Measurements from ENCODE around the gene IKZF4. TPM values are rescaled to one million over a fixed set of nuclear protein-coding genes. Genes with fewer than 3 reads are reported as not detected.
"Not testable (repeated sequence)": the region's sequence is repeated elsewhere in the genome, so short reads cannot be mapped to it uniquely, and the experiment has no call there.

The IKZF4 gene
- total RNA-seq, 1 donor from 2014 or later = 7.3 TPM

DNA sequence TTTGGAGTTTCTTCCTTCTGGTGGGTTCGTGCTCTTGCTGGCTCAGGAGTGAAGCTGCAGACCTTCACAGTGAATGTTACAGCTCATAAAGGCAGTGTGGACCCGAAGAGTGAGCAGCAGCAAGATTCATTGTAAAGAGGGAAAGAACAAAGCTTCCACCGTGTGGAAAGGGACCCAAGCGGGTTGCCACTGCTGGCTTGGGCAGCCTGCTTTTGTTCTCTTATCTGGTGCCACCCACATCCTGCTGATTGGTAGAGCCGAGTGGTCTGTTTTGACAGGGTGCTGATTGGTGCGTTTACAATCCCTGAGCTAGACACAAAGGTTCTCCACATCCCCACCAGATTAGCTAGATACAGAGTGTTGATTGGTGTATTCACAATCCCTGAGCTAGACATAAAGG is 21.3 kb upstream of the IKZF4 start:
- not testable (repeated sequence) for DNase-seq

DNA sequence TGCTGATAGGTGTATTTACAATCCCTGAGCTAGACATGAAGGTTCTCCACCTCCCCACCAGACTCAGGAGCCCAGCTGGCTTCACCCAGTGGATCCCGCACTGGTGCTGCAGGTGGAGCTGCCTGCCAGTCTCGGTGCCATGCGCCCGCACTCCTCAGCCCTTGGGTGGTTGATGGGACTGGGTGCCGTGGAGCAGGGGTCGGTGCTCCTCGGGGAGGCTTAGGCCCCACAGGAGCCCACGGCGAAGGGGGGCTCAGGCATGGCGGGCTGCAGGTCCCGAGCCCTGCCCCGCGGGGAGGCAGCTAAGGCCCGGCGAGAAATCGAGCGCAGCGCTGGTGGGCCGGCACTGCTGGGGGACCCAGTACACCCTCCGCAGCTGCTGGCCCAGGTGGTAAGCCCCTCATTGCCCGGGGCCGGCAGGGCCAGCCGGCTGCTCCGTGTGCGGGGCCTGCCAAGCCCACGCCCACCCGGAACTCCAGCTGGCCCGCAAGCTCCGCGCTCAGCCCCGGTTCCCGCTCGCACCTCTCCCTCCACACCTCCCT is 20.8 kb upstream of the IKZF4 start:
- DNase-seq = not testable (repeated sequence)

DNA sequence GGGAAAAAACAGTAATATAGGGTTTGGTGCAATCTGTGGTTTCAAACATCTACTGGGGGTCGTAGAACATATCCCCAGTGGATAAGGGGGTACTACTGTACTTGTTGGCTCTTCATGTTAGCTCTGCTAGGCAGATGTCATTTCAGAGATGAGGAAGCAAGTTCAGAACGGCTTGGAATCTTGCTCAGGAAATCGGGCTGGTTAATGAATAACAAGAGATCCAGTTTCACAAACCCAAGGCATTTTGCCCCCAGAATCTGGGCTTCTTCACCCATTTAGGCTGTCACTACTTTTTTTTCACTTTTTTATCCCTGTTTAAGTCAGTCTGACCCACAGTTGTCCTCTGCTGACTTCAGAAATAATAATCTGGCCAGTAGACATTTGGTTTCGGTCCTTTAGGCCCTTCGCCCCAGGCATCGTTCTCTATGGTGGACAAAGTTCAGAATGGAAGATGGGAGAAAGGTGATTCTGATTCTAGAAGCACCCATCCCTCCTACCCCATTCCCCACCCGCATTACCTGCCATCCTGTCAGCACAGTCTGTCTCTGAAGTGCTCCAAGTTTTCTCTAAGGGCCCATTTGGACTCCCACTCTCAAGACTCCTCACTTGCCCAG is 19.2 kb upstream of the IKZF4 start:
- DNase-seq = no peak

DNA sequence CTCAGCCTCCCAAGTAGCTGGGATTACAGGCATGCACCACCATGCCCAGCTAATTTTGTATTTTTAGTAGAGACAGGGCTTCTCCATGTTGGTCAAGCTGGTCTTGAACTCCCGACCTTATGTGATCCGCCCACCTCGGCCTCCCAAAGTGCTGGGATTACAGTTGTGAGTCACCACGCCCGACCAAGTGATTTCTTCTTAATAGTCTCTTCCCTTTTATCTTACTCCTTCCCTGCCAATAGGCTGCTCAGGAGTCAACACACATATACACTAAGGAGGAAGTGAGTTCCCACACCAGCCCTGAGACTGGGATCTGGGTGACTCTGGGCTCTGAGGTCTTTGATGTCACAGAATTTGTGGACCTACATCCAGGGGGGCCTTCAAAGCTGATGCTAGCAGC is 17.5 kb upstream of the IKZF4 start:
- not testable (repeated sequence) for DNase-seq

DNA sequence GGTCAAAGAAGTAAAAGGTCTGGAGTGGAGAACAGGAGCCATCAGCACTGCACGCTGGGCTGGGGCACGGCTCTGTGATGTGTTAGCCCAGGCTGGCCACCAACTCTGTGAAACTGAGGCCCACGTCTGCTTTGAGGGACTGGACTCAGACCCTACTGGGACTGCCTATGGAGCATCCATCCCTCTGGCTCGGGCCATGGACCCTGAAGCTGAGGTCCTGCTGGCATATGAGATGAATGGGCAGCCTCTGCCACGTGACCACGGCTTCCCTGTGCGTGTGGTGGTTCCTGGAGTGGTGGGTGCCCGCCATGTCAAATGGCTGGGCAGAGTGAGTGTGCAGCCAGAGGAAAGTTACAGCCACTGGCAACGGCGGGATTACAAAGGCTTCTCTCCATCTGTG is 16.6 kb upstream of the IKZF4 start:
- DNase-seq = no peak

DNA sequence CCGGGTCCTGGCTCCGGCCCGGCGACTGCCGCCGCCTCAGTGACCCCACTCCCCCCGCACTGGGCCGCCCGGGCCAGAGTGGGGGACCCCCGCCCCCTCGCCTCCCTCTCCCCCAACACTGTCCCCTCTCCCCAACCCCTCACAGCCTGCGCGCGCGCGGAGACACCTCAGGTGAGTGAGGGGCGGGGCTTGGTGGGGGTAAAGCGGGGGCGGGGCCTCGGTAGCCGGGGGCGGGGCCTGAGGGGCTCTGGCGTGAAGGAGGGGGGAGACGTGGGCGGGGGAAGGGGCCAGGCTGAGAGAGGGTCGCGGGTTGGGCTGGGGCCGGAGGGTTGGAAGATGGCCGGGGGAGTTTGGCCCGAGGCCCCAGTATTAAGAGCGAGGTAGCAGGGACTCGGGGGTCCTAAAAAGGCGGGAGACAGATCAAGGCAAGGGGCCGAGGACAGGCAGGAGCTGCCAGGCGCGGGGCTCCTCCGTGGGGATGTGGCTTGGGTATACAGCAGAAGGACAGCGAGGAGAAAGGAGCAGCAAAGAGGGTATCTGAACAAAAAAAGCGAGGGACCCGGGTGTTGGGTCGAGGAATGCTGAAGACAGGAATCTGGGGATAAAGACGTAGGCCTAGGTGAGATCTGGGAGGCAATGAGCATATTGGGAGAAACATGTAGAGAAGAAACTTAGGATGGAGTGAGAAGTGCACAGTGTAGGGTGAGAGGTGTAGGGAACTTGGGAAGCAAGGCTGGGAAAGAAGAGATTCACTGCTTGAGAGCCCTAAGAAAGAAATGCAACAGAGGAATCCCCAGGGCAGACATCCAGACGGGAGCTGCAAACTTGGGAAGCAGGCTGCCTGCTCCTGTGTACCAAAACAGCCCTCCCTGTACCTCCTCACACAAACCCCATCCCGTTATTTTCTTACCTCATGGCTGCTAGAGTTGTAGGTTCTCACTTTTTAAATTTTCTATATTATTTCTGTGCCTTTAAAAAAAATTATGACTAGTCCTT is 13.0 kb upstream of the IKZF4 start:
- DNase-seq = peak; percentile 78

DNA sequence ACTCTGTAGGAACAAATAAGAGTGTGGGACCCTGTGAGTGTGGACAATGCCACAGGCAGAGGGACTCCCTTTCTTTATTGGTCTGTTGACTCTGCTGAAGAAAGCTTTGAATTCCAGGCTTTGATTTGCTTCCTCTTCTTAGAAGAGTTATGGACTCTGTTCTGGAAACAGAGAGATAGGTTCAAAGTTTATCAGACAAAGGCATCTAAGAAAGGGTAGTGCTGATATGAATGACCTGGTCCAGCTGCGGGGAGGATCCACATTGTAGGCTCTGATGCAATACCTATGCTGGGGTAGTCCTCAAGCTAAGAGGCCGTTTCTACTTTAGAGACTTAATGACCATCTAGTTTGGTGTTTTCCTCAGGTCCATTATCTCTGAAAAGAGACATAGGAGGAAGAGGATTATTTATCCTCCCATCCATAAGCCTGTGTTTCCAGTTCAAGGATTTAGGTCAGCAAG is 10.7 kb upstream of the IKZF4 start:
- DNase-seq = no peak

DNA sequence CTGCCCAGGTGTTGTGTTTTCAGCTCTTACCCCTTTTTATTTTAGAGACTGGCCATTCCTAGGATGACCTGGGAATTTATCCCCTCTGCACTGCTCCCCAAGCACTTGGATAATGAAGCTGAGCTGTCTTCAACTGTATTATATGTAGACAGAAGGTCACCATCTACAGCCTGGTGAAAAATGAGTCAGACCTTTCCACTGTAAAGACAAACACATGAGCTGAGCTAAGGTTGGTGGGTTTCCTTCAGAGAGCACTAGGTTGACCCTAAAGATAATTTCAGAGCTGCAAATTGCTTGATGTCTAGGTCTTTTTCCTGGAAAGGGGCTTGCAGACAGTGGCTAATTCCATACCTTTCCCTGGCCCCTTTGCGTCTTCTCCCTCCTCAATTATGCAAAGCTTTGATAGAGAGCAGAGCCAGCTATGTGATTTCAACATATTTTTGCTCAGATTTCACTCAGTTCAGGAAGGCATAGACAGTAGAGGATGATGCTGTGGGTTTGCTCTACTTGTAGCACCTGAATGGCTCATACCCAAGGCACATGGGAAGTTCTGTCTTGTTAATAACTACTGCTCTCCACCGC is 9.2 kb upstream of the IKZF4 start:
- no peak for DNase-seq

DNA sequence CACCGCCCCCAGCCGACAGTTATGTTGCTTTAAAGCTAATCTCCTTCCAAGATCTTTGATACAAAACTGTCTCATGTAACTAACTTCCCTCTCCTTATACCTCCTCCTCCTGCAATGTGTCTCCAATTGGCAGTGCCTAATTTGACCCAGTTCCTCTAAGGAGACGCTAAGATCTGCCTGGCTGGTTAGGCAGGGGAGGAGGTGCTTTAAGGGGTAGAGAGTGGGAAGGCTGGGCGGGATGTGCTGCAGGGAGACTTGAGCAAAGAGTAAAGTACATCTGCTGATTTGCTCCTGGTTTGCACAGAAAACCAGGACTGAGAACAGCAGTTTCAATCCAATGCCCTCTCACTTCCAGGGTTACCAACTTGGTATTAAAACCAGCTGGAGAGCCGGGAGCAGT is 7.4 kb upstream of the IKZF4 start:
- DNase-seq = no peak

DNA sequence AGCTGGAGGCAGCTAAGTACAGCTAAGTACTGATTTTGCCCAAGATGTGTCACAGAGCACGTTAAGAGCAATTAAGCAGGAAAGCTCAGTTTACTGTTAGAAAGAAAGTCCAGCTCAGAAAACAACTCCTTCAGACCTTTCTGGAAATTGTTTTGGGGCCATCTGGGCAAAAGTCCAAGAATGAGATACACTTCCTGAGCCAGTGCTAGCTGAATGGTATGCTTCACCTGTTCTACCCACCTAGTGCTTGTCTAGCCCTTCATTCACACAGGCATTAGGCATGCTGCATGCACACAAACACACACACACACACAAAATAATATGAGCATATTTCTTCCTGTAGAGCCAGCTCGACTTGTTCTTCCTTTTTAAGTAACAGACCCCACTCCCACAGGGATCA is 6.6 kb upstream of the IKZF4 start:
- peak; percentile 25 for DNase-seq

DNA sequence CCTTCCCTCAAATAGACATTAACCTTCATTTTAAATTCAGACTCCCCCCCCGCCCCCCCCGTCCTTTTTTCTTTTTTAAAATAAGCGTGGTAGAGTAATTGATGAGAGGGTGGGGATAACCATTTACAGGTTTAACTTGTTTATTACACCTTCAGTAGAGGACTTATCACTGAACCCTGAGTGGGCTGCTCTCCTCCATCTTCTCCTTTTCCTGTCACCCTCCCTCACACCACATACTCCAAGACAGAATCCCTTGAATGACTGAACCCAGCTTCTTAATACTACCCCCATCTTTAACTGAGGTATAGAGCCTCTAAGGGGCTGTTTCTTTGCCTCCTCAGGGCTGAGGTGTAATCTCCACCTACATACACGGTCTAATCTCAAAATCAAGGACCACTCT is 3.7 kb upstream of the IKZF4 start:
- DNase-seq = no peak

DNA sequence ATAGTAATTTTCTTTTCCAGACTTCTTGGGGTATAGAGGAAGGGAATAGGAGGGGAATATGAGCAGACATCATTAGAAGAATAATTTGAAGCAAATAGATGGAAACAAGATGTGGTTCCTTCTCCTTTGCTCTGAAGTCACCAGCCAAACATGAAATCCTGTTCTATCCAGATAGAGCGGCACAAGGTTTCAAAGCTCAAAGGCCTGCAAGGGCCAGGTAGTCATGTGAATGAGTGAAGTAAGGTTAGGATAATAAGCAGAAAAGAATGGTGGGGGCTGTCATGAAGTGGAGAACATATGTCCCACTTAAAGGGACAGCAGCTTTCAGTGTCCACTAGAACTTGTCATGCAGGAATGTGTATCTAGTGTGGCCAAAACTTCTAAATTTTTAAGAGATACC is 2.5 kb upstream of the IKZF4 start:
- DNase-seq = no peak

DNA sequence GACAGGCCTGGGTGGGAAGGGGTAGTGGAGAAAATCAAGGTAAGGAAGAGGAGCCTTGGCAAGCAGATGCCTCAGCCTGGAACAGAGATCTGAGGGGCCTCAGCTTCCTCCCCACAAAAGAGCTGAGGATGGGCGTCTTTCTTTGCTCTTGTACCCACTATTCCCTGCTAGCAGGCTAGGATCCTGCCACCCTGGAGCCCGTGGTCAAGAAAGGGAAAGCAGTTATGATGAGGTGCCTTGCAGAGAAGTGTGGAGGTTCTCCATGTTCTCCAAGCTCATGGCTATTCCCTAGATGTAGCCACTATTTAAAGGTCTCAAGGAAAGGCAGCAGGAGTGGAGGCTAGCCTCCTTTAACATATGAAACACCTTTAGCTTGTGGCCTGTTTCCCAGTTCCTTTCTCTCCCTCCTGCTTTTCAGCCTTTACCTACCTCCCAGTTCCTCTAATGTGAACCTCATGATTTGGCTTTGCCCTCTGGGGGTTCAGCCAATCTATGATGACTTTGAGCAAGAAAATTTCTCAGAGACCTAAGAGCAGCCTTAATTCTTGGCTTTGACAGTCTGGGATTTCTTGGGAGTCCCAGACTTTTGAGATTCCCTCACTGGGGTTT is 1.1 kb downstream of the IKZF4 start:
- DNase-seq = peak; percentile 22

DNA sequence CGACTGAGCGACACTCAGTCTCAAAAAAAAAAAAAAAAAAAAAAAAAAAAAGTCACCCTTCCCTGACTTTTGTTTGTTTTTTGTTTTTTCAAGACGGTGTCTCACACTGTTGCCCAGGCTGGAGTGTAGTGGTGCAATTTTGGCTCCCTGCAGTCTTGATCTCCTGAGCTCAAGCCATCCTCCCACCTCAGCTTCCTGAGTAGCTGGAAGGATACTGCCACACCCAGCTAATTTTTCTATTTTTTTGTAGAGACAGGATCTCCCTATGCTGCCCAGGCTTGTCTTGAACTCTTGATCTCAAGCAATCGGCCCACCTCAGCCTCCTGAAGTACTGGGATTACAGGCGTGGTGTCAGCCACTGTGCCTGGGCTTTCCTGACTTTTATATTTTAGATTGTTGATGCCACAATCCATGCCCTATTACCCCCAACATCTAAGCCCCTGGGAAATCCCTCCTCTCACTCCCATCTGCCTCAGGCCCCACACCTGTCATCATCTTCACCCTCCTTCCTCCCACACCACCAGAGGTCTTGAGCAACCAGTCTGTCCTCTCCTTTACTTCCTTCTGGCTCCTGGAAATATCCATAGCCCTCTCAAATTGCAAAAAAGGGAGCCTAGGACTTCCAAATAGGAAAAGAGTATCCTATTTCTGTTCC is 7.8 kb downstream of the IKZF4 start:
- no peak for DNase-seq

DNA sequence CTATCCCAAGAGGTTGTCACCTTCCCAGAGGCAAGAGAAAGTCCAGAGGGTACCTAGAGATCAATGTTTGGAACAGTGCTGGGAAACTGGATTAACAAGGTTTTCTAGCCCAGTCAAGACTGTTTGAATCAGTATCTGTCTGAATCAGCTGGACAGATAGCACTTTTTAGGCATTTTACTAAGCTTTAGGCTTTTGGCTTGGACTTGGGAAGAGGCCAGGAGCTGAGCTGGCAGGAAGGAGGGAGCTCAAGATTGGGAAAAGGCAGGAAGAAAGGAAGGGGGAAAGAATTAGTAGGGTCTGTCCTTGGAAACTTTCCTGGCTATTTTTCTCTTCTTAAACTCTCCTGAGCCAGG is 8.3 kb downstream of the IKZF4 start:
- no peak for DNase-seq

DNA sequence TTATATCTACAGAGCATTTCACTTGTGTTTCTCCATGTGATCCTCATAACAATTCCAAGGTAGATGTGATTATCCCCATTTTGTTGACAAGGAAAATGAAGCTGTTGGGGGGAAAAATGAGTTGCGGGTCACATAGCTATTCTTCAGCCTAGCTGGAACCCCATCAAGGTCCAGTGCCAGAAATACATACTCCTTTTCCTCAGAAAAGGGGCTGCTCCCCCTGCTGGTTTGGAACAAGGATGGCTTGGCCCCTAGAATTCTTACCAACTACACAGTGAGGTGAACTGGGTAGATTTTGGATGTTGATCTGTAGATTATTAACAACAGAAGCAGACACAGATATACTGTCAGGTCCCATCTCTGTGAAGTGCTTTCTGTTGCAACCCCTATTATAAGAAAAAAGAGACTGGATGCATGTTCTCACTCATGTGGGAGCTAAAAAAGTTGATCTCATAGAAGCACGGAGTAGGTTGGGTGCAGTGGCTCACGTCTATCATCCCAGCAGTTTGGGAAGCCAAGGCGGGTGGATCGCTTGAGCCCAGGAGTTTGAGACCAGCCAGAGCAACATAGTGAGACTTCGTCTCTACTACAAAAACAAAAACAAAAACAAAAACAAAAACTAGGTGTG is 8.9 kb downstream of the IKZF4 start:
- DNase-seq = peak; percentile 80

DNA sequence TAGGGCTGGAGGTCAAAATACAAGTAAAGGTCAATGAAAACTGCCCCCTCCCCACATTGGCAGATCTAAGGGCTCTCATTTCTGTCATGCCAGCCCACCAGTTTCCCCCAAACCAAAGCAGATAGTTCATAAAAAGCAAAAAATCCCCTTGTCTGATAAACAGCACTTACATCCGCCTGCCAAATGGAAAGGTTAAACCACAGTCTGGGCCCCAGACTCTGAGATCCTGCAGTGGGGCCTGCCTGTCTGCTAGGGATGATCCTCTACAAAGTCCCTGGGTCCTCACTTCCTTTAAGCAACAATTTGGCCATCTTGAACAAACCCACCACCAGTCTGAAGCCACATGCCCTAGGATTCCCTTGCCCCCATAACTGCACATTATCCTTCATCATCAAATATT is 11.1 kb downstream of the IKZF4 start:
- no peak for DNase-seq

DNA sequence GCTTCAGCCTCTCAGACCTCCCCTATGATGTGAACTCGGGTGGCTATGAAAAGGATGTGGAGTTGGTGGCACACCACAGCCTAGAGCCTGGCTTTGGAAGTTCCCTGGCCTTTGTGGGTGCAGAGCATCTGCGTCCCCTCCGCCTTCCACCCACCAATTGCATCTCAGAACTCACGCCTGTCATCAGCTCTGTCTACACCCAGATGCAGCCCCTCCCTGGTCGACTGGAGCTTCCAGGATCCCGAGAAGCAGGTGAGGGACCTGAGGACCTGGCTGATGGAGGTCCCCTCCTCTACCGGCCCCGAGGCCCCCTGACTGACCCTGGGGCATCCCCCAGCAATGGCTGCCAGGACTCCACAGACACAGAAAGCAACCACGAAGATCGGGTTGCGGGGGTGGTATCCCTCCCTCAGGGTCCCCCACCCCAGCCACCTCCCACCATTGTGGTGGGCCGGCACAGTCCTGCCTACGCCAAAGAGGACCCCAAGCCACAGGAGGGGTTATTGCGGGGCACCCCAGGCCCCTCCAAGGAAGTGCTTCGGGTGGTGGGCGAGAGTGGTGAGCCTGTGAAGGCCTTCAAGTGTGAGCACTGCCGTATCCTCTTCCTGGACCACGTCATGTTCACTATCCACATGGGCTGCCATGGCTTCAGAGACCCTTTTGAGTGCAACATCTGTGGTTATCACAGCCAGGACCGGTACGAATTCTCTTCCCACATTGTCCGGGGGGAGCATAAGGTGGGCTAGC is 13.9 kb downstream of the IKZF4 start:
- no peak for DNase-seq

DNA sequence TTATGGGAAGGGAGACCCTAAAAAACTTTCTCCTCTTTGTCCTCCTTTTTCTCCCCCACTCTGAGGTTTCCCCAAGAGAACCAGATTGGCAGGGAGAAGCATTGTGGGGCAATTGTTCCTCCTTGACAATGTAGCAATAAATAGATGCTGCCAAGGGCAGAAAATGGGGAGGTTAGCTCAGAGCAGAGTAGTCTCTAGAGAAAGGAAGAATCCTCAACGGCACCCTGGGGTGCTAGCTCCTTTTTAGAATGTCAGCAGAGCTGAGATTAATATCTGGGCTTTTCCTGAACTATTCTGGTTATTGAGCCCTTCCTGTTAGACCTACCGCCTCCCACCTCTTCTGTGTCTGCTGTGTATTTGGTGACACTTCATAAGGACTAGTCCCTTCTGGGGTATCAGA is 16.3 kb downstream of the IKZF4 start:
- DNase-seq = no peak

DNA sequence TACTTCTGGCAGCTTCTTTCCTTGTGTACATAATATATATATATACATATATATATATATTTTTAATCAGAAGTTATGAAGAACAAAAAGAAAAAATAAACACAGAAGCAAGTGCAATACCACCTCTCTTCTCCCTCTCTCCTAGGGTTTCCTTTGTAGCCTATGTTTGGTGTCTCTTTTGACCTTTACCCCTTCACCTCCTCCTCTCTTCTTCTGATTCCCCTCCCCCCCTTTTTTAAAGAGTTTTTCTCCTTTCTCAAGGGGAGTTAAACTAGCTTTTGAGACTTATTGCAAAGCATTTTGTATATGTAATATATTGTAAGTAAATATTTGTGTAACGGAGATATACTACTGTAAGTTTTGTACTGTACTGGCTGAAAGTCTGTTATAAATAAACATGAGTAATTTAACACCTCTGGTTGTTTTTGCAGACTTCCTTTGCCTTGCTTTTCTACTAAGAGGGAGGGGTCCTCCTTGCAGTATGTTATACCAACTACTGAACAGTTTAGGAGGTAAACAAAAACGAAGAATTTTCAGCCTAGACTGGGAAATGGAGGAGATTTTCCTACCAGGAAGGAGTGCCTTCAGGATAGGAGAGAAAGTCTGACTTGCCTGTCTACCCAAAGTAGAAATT is 17.3 kb downstream of the IKZF4 start:
- DNase-seq = no peak
